Loucy (cell line): ENCODE data around the gene ZNF701.

Experiments used
- EZH2phosphoT487 ChIP-seq: fragments of 200-600 bp; IDR thresholded peaks from 2 replicates; pipeline ENCODE4 v1.6.1; 2018; ENCODE audit warnings: antibody characterized with exemption, mild to moderate bottlenecking, moderate library complexity, borderline replicate concordance
- TF ChIP-seq, protein P1 (sequence below): fragments of 200-600 bp; sonication (generic); conservative IDR thresholded peaks from 2 replicates; pipeline ENCODE4 v1.5.1; 2014; ENCODE audit warnings: mild to moderate bottlenecking, antibody characterized with exemption, low read length

DNA sequence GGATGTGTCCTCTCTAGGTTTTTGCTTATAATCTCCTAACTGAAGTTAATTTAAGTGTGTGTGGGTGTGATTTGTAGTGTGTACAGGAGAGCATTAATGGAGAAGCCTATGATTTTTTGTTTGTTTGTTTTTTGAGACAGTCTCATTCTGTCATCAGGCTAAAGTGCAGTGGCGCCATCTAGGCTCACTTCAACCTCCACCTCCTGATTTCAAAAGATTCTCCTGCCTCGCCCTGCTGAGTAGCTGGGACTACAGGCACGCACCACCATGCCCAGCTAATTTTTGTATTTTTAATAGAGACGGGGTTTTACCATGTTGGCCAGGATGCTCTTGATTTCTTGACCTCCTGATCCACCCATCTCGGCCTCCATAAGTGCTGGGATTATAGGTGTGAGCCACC, 20.6 kb downstream of the ZNF701 start:
- TF ChIP-seq, protein P1, sequence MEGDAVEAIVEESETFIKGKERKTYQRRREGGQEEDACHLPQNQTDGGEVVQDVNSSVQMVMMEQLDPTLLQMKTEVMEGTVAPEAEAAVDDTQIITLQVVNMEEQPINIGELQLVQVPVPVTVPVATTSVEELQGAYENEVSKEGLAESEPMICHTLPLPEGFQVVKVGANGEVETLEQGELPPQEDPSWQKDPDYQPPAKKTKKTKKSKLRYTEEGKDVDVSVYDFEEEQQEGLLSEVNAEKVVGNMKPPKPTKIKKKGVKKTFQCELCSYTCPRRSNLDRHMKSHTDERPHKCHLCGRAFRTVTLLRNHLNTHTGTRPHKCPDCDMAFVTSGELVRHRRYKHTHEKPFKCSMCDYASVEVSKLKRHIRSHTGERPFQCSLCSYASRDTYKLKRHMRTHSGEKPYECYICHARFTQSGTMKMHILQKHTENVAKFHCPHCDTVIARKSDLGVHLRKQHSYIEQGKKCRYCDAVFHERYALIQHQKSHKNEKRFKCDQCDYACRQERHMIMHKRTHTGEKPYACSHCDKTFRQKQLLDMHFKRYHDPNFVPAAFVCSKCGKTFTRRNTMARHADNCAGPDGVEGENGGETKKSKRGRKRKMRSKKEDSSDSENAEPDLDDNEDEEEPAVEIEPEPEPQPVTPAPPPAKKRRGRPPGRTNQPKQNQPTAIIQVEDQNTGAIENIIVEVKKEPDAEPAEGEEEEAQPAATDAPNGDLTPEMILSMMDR: peak; percentile 67
- no peak for TF ChIP-seq EZH2phosphoT487
